NCI-H2029 (cell line): ENCODE results near the gene VPS26A.
"Not testable (repeated sequence)": the region's sequence is repeated elsewhere in the genome, so short reads cannot be mapped to it uniquely, and the experiment has no call there.

Experiments used
- DNase-seq: peaks from one replicate; lab custom pipeline; 2025; lab: John Stamatoyannopoulos, UW

VPS26A gene

DNA sequence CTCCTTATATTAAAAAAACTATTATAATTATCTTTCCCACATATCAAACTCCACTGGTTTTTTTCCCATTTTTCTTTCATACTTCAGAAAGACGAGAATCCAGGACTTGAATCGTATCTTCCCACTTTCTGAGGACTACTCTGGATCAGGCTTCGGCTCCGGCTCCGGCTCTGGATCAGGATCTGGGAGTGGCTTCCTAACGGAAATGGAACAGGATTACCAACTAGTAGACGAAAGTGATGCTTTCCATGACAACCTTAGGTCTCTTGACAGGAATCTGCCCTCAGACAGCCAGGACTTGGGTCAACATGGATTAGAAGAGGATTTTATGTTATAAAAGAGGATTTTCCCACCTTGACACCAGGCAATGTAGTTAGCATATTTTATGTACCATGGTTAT lies 20.2 kb upstream of the VPS26A start:
- DNase-seq: no peak

GRCh38 chr10:69104994-69105790 lies 18.8 kb upstream of the VPS26A start:
- DNase-seq: no peak

DNA sequence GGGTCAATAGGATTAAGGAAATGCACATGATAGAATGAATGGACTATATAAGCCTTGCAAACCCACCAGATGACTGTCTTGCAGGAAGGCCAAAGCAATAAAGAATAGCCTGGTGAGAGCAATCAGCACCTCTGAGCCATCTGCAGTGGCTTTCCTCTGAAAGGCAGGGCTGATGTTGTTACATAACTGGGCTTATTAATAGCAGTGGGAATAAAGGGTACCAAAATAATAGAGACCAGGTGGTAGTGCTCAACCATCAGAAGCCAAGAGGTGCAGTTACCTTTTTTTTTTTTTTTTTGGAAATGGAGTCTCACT lies 16.8 kb upstream of the VPS26A start:
- DNase-seq: no peak

GRCh38 chr10:69107699-69108098 lies 16.3 kb upstream of the VPS26A start:
- DNase-seq: no peak

DNA sequence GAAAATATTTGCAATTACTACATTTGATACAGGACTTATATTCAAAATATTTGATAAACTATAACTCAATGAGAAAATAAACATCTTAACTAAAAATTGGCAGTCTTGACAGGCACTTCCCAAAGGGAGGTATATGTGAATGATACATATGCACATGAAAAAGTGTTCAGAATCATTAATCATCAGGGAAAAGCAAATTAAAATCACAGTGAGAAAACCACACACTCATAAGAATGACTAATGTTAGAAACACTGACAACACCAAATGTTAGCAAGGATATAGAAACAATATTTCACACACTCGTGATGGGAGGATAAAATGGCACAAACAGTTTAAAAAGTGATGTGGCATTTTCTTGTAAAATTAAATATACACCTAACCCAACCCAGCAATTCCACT lies 4.1 kb upstream of the VPS26A start:
- DNase-seq: no peak

- DNase-seq: peak; percentile 6
These were observed 652 bp upstream of the VPS26A start for GRCh38 chr10:69123306-69123746.

DNA sequence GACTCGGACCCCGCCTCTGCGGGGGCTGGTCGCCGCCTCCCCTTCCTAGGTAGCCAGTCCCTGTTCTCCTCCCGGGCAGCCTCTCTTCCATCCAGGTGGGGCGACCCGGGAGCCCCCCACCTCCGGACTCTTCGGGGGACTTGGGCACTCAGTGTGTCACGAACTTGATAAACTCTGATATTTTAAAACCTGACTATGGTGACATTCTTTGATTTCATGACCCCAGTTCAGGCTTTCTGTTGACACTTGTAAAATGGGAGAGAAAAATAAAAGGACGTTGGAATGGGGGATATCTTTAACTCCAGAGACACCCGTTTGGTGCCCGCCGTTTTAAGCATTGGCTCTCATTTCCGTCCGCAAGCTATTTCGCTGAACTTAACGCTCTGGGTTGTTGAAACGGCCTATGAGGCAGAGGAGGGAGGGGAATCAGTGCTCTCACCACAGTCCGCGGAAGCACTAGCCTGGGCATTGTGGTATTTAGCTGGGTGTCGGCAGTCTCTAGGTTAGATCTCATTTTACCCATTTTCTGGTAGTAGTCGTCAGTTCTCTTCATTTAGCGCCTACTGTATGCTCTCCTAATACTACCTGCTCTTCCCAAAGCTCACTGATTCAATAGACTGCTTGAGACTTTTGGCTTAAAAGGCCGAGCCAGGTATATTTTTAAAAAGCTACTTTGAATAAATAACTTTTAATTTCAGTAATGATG lies 738 bp downstream of the VPS26A start:
- peak; percentile 3 for DNase-seq

- DNase-seq: no peak
These were observed 1.6 kb downstream of the VPS26A start for GRCh38 chr10:69125554-69125953.

DNA sequence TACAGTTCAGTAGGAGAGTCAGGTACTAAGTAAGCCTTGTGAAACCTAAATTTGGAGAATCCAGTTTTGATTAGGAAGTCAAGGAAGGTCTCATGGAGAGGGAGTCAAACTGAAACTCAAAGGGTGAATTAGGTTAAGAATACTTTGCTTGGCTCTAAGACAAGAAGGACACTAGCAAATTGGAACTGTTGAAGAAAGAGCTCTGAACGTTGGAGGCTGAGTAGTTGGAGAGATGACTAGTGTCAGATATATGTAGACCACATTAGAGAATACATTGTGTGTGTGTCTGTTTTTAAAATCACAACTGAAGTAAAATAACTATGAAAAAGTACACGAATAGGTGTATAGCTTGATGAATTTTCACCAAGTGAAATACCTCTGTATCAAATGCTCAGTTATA lies 6.3 kb downstream of the VPS26A start:
- DNase-seq: no peak

GRCh38 chr10:69139961-69140360 lies 16.0 kb downstream of the VPS26A start:
- DNase-seq: no peak

DNA sequence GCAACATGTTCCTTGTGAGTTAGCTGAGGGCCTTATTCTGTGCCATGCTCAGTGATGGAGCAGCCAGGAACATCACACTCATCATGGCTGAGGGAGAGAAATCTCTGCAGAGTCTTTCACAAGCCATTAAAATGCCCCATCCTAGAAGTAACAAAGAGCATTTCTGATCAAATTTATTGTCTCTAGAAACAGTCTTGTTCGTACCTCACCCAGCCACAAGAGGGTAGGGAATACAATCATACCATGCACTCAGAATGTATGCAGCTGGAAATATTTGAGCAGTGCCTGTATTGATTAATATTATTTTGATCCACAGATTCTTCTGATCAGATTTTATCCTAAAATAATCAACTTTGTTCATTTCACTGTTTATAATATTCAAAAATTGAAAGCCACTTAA lies 17.3 kb downstream of the VPS26A start:
- DNase-seq: no peak

DNA sequence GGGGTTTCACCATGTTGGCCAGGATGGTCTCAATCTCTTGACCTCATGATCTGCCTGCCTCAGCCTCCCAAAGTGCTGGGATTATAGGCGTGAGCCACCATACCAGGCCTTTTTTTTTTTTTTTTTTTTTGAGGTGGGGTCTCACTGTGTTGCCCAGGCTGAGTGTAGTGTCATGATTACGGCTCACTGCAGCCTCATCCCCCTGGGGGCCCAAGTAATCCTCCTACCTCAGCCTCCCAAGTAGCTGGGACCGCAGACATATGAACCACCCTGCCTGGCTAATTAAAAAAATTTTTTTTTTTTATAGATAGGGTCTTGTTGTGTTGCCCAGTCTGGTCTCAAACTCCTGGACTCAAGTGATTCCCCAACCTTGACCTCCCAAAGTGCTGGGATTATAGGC lies 18.1 kb downstream of the VPS26A start:
- not testable (repeated sequence) for DNase-seq

GRCh38 chr10:69142983-69143382 lies 19.0 kb downstream of the VPS26A start:
- no peak for DNase-seq

DNA sequence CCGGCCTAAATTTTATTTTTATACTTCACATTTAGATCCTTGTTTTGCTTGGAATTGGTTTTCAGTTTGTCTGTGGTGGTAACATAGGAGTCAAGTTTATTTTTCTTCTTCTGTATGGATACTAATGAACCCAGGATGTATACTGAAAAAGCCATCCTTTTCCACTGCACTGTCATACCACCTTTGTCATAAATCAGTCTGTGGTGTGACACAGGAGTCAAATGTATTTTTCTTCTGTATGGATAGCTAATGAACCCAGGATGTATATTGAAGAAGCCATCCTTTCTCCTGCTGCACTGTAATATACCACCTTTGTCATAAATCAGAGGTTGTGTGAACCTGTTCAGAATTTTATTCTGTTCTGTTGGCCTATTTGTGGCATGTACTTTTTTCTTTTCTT lies 21.4 kb downstream of the VPS26A start:
- no peak for DNase-seq

GRCh38 chr10:69145864-69146263 lies 21.9 kb downstream of the VPS26A start:
- DNase-seq: no peak

GRCh38 chr10:69146759-69147158 lies 22.8 kb downstream of the VPS26A start:
- no peak for DNase-seq

GRCh38 chr10:69151984-69152383 lies 28.0 kb downstream of the VPS26A start:
- DNase-seq: no peak

GRCh38 chr10:69153227-69153626 lies 29.2 kb downstream of the VPS26A start:
- DNase-seq: no peak

DNA sequence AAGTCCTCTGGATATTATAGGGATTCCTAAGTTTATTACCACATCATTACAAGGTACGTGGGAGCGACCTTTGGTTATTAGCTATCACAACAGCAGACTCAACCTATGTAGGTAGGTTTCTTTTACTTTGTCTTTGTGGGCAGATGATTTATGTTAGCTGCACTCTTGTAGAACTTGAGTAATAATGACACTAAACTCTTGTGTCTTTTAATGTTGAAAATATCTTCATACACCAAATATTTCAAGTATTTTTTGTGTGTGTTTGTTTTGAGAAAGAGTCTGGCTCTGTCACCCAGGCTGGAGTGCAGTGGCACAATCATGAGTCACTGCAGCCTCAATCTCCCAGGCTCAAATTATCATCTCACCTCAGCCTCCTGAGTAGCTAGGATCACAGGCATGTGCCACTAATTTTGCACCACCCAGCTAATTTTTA lies 36.8 kb downstream of the VPS26A start:
- no peak for DNase-seq

DNA sequence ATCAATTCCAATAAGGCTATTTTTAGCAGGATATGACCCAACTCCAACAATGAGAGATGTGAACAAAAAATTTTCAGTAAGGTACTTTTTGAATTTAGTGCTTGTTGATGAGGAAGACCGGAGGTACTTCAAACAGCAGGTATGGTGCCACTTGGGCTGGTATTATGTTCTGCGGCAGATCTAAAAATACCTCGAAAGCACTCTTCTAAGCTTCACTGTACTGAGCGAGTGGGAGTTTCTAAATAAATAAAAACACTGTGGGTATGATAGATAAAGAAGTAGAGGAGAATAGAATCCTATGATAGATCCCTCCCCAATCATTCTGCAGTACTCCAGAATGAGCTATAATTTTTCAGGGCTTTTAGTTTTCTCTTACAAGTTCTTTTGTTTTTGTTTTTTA lies 44.5 kb downstream of the VPS26A start:
- no peak for DNase-seq

- no peak for DNase-seq
These were observed 48.4 kb downstream of the VPS26A start for GRCh38 chr10:69172241-69172982.

- DNase-seq: not testable (repeated sequence)
These were observed 51.3 kb downstream of the VPS26A start for GRCh38 chr10:69175326-69175725.

- DNase-seq: no peak
These were observed 52.8 kb downstream of the VPS26A start for GRCh38 chr10:69176823-69177222.
